ENCODE data around the gene PIK3R5.

PIK3R5 gene, protein sequence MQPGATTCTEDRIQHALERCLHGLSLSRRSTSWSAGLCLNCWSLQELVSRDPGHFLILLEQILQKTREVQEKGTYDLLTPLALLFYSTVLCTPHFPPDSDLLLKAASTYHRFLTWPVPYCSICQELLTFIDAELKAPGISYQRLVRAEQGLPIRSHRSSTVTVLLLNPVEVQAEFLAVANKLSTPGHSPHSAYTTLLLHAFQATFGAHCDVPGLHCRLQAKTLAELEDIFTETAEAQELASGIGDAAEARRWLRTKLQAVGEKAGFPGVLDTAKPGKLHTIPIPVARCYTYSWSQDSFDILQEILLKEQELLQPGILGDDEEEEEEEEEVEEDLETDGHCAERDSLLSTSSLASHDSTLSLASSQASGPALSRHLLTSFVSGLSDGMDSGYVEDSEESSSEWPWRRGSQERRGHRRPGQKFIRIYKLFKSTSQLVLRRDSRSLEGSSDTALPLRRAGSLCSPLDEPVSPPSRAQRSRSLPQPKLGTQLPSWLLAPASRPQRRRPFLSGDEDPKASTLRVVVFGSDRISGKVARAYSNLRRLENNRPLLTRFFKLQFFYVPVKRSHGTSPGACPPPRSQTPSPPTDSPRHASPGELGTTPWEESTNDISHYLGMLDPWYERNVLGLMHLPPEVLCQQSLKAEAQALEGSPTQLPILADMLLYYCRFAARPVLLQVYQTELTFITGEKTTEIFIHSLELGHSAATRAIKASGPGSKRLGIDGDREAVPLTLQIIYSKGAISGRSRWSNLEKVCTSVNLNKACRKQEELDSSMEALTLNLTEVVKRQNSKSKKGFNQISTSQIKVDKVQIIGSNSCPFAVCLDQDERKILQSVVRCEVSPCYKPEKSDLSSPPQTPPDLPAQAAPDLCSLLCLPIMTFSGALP

DNA sequence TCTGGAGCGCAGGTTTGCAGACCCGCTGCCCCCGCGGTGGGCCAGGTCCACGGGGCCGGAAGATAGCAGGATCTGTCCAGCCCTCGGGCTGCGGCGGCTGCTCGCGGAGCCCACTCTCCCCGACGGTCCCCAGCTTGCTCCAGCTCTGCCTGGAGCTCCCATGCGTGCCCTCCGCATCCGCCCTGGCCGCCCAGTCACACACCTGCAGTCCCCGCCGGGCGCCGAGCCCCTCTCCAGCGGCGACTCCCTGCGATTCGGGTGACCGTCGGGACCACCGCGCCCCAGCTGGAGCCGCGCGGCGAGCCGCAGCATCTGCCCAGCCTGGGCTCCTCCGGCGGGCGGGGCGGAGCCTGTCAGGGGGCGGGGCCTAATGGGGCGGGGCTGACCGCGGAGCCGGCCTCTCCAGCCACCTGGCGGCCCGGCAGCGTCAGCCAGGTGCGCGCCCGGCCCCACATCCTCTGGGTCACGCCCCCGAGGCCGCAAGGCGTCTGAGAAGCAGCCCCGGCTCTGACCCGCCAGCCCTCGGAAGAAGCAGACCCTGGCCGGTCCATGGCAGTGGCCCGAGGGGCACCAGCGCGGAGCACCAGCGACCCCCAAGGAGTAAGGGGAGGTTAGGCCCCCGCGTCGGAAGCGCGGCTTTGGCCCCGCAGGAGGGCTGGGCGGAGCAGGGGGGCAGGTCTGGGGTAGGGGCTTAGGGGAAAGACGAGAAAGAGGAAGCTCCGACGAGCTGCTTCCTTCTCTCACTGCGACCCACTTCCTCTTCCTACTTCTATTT is at the start of gene PIK3R5:
Gene PIK3R5 (minus strand): TSS at position 314 of the 775 bp plus-strand sequence. CDS start 54,213 bp downstream, outside the sequence.
- Mint-ChIP-seq H3K4me1 (ENCODE audit: low read depth) (peaks cover 46% of the 10 kb centered on the region), H3K27ac (peak within 1 kb of the TSS; percentile 98), H3K9me3 (peaks cover 11% of the 10 kb centered on the region), H3K27me3 (ENCODE audit: low read depth) (no peaks in the 10 kb centered on the region), H3K4me3 (peak within 1 kb of the TSS; percentile 100), H3K36me3 (ENCODE audit: low read depth) (peaks cover 33% of the 10 kb centered on the region)

DNA sequence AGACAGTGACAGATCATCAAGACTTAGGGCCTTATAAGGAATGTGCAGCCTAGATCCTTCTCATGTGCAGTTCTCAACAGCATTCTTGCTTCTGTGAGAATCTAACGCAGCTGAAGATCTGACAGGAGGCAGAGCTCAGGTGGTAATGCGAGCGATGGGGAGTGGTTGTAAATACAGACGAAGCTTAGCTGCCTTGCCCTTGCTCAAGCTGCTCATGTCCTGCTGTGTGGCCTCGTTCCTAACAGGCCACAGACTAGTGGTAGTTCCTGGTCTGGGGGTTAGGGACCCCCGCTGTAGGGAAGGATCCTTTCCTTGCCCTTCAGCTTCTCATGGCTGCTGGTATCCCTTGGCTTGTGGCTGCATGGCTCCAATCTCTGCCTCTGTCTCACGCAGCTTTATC is 45.5 kb upstream of the PIK3R5 start:
- Mint-ChIP-seq H3K4me1 (ENCODE audit: low read depth) (no peaks in the 10 kb centered on the region), H3K4me3 (no peak overlapping the region), H3K27me3 (ENCODE audit: low read depth) (peaks cover 63% of the 10 kb centered on the region), H3K9me3 (no peaks in the 10 kb centered on the region), H3K36me3 (ENCODE audit: low read depth) (no peaks in the 10 kb centered on the region), H3K27ac (no peak overlapping the region)

GRCh38 chr17:9009737-9010136 is 44.2 kb upstream of the PIK3R5 start:
- Mint-ChIP-seq H3K27me3 (ENCODE audit: low read depth) (peaks cover 71% of the 10 kb centered on the region), H3K9me3 (no peaks in the 10 kb centered on the region), H3K4me1 (ENCODE audit: low read depth) (no peaks in the 10 kb centered on the region), H3K4me3 (no peak overlapping the region), H3K27ac (no peak overlapping the region), H3K36me3 (ENCODE audit: low read depth) (no peaks in the 10 kb centered on the region)

GRCh38 chr17:9009096-9009495 is 43.6 kb upstream of the PIK3R5 start:
- Mint-ChIP-seq H3K9me3 (no peaks in the 10 kb centered on the region), H3K27me3 (ENCODE audit: low read depth) (peaks cover 75% of the 10 kb centered on the region), H3K4me3 (no peak overlapping the region), H3K4me1 (ENCODE audit: low read depth) (no peaks in the 10 kb centered on the region), H3K27ac (no peak overlapping the region), H3K36me3 (ENCODE audit: low read depth) (no peaks in the 10 kb centered on the region)

DNA sequence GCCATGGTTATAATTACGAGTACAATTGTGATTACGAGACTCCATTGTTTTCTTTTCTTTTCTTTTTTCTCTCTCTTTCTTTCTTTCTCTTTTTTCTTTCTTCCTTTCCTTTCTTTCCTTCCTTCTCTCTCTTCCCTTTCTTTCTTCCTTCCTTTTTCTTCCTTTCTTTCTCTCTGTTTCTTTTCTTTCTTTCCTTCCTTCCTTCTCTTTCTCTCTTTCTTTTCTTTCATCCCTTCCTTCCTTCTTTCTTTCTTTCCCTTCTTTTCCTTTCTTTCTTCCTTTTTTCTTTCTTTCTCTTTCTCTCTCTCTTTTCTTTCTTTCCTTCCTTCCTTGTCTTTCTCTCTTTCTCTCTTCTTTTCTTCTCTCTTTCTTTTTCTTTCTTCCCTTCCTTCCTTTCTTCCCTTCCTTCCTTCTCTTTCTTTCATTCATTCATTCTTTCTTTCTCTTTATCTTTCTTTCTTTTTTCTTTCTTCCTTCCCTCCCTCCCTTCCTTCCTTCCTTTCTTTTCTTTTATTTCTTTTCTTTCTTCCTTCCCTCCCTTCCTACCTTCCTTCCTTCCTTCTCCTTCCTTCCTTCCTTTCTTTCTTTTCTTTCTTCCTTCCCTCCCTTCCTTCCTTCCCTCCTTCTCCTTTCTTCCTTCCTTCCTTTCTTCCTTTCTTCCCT is 41.7 kb upstream of the PIK3R5 start:
- Mint-ChIP-seq H3K27ac (no peak overlapping the region), H3K4me1 (ENCODE audit: low read depth) (peaks cover 4% of the 10 kb centered on the region)

DNA sequence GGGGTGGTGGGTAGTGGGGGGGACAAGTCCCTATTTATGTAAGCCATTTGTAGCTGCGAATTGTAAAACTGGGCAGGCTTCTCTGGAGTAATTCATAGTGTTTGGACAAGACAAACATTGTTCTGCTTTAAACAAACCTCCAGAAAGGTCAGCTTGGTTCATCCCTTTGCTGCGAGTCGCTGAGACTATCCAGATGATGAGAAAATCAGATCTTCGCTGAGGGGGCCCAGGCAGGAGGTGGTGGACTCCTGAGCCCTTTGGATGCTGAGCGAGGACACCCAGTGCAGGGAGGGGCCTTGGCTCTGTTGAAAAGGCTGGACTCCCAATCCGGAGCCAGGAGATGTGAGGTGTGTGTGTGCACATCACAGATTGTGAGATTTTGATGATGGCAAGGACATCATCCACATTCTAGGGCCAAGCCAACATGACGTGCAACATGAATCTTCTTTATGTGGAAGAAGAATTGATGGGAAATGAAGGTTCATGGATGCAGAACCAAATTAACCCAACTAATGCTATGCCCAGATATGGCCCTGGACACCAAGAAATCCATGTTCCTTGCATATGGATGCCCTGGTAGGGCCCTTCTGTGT is 40.8 kb upstream of the PIK3R5 start:
- H3K27ac Mint-ChIP-seq, result no peak overlapping the region
- no peak overlapping the region for H3K4me3 Mint-ChIP-seq
- no peaks in the 10 kb centered on the region for H3K9me3 Mint-ChIP-seq
- H3K36me3 Mint-ChIP-seq (ENCODE audit: low read depth), result no peaks in the 10 kb centered on the region
- peaks cover 86% of the 10 kb centered on the region for H3K27me3 Mint-ChIP-seq (ENCODE audit: low read depth)
- peaks cover 4% of the 10 kb centered on the region for H3K4me1 Mint-ChIP-seq (ENCODE audit: low read depth)

More for the DNA sequence above, 41.7 kb upstream of the PIK3R5 start:
- no peaks in the 10 kb centered on the region for H3K36me3 Mint-ChIP-seq (ENCODE audit: low read depth)
- H3K27me3 Mint-ChIP-seq (ENCODE audit: low read depth), result peaks cover 76% of the 10 kb centered on the region
- no peaks in the 10 kb centered on the region for H3K9me3 Mint-ChIP-seq
- H3K4me3 Mint-ChIP-seq, result no peak overlapping the region

GRCh38 chr17:9004961-9005285 is 39.4 kb upstream of the PIK3R5 start:
- Mint-ChIP-seq H3K4me1 (ENCODE audit: low read depth) (peaks cover 4% of the 10 kb centered on the region), H3K27ac (no peak overlapping the region), H3K9me3 (no peaks in the 10 kb centered on the region), H3K27me3 (ENCODE audit: low read depth) (peaks cover 89% of the 10 kb centered on the region), H3K36me3 (ENCODE audit: low read depth) (no peaks in the 10 kb centered on the region), H3K4me3 (no peak overlapping the region)

DNA sequence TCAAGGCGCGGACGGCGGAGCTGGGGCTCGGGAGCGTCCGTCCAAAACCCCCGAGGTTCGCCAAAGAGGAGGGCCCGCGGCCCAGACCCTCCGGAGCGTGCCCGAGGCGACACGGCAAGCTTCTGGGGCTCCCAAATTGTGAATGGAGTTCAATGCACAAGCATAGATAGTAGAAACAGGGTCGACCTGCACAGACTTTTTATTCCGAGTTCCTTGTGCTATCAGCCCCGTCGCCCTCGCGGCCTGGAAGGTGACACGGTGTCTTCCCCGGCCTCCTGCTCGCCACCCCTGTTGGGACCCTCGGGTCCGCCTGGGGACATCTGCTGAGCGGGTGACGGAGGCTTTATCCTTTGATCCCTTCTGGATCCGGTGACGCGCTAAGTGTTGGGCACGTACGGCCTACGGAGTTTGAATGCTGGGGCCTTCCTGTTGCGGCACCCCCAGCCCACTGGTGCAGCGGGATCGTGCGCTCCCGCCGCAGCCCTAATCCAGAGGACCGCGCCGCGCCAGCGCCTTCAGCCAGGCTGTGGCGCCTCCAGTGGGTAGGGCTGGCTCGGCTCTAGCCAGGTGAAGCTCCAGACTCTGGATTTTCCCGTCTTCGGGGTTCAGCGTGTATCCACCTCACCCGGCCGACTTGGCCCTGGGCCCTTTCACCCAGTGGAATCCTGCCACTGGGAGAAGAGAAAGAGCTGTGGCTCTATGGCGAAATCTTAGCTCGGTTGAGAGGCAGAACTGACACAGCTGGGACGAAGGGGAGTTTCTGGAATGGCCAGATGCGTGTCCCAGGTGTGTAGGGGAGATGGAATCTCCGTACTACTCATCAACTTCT is 38.8 kb upstream of the PIK3R5 start:
- H3K36me3 Mint-ChIP-seq (ENCODE audit: low read depth), result no peaks in the 10 kb centered on the region
- no peaks in the 10 kb centered on the region for H3K9me3 Mint-ChIP-seq
- peaks cover 4% of the 10 kb centered on the region for H3K4me1 Mint-ChIP-seq (ENCODE audit: low read depth)
- H3K27me3 Mint-ChIP-seq (ENCODE audit: low read depth), result peaks cover 84% of the 10 kb centered on the region
- H3K27ac Mint-ChIP-seq, result no peak overlapping the region
- no peak overlapping the region for H3K4me3 Mint-ChIP-seq

DNA sequence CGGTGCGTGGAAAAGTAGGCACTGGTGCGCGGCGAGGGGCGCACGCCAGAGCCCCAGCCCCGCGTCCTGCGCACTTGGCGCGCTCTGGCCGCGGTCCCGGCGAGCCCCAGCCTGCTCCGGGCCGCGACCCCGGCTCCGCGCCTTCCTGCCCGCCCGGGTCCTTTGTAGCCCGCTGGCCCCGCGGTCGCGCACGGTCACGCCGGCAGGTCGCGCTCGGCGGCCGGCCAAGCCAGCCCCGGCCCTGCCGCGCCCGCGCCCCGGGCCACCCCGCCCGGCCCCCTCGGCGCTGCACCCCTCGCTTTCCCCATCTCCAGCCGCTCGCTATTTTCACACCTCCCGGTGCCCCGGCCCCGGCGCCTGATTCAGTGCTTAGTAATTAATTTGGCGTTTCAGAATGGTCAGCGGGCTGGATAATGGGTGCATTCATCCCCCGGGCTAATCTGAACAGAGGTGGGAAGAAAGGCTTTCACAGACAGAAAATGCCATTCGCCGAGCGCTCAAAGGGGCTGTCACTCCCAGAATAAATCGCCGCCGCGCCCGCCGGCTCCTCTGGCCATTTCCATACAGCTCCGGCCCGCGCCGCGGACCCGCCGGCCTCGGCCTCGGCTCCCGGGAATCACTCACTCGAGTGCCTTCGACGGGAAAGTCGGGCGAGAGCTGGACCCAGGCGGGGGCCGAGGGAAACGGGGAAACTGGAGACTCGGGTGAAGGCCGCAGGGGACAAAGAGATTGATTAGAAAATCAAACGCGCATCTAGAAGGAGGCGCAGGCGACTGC is 38.0 kb upstream of the PIK3R5 start:
- Mint-ChIP-seq H3K27ac (no peak overlapping the region), H3K4me1 (ENCODE audit: low read depth) (peaks cover 4% of the 10 kb centered on the region), H3K27me3 (ENCODE audit: low read depth) (peaks cover 84% of the 10 kb centered on the region), H3K9me3 (no peaks in the 10 kb centered on the region), H3K4me3 (no peak overlapping the region), H3K36me3 (ENCODE audit: low read depth) (no peaks in the 10 kb centered on the region)

DNA sequence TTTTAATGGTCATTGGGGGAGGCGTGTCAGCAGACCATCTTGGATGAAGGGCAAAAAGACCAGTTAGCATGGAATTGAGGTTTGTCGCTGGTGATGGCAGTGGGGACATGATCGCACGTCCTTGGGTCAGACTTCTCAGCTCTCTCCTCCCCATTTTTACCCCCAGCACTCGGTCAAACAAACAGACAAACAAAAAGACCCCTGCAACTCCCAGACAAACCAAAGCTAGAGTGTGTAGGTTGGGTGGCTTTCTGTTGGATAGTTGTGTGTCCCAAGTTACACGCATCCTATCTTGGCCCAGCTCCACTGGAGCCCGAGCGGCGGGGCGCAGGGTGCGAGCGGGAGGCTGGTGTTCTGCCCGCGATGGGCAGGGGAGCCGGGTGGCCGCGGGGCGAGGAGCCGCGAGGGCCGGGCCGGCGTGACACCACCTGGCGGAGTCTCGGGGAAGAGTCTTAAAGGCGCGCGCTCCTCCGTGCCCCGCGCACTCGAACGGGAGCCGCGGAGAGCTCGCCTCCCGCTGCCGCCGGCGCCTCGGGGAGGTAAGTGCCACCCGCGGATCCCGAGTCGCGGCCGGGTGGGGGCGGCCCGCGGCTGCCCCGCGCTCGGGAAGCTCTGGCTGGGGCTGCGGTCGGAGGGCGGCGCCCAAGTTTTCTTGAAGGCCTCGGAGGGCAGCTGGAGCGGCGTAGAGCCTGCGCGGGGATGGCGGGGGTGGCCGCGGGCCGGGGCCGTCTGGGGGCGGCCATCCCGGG is 37.3 kb upstream of the PIK3R5 start:
- Mint-ChIP-seq H3K4me3 (peak overlapping the region; percentile 16), H3K9me3 (no peaks in the 10 kb centered on the region), H3K27ac (no peak overlapping the region), H3K27me3 (ENCODE audit: low read depth) (peaks cover 84% of the 10 kb centered on the region), H3K36me3 (ENCODE audit: low read depth) (no peaks in the 10 kb centered on the region), H3K4me1 (ENCODE audit: low read depth) (peaks cover 6% of the 10 kb centered on the region)

GRCh38 chr17:9002227-9002605 is 36.7 kb upstream of the PIK3R5 start:
- Mint-ChIP-seq H3K4me1 (ENCODE audit: low read depth) (peaks cover 6% of the 10 kb centered on the region), H3K4me3 (peak overlapping the region; percentile 16), H3K27ac (no peak overlapping the region), H3K27me3 (ENCODE audit: low read depth) (peaks cover 79% of the 10 kb centered on the region), H3K36me3 (ENCODE audit: low read depth) (no peaks in the 10 kb centered on the region), H3K9me3 (no peaks in the 10 kb centered on the region)

GRCh38 chr17:9001559-9001958 is 36.1 kb upstream of the PIK3R5 start:
- Mint-ChIP-seq H3K4me1 (ENCODE audit: low read depth) (peaks cover 6% of the 10 kb centered on the region), H3K9me3 (no peaks in the 10 kb centered on the region), H3K36me3 (ENCODE audit: low read depth) (no peaks in the 10 kb centered on the region), H3K4me3 (no peak overlapping the region), H3K27ac (no peak overlapping the region), H3K27me3 (ENCODE audit: low read depth) (peaks cover 72% of the 10 kb centered on the region)
